HG03439 (cell line): ENCODE data around the gene XPO5.
"Not testable (repeated sequence)": the region's sequence is repeated elsewhere in the genome, so short reads cannot be mapped to it uniquely, and the experiment has no call there.

Experiments
- ATAC-seq: cut with Tn5 transposase; IDR thresholded peaks from one replicate; pipeline ENCODE4 v1.9.1; 2021; ENCODE audit warnings: mild to moderate bottlenecking, moderate library complexity; ENCODE audit not compliant: unreplicated experiment

XPO5 gene

GRCh38 chr6:43498291-43498690 is 77.5 kb downstream of the XPO5 start:
- ATAC-seq = not testable (repeated sequence)

GRCh38 chr6:43497689-43498088 is 78.1 kb downstream of the XPO5 start:
- ATAC-seq = no peak

GRCh38 chr6:43497129-43497396 is 78.8 kb downstream of the XPO5 start:
- ATAC-seq = no peak

GRCh38 chr6:43496370-43497128 is 79.3 kb downstream of the XPO5 start:
- no peak for ATAC-seq

GRCh38 chr6:43495409-43495941 is 80.4 kb downstream of the XPO5 start:
- no peak for ATAC-seq

- no peak for ATAC-seq
Observed at GRCh38 chr6:43494766-43495165, 81.1 kb downstream of the XPO5 start.

GRCh38 chr6:43494321-43494720 is 81.5 kb downstream of the XPO5 start:
- ATAC-seq = no peak

GRCh38 chr6:43493833-43494232 is 82.0 kb downstream of the XPO5 start:
- no peak for ATAC-seq

GRCh38 chr6:43493230-43493629 is 82.6 kb downstream of the XPO5 start:
- ATAC-seq = no peak

- ATAC-seq = no peak
Observed at GRCh38 chr6:43492673-43493072, 83.2 kb downstream of the XPO5 start.

GRCh38 chr6:43491750-43492661 is 83.8 kb downstream of the XPO5 start:
- ATAC-seq = no peak

- no peak for ATAC-seq
Observed at GRCh38 chr6:43490523-43490939, 85.3 kb downstream of the XPO5 start.

- no peak for ATAC-seq
Observed at GRCh38 chr6:43489277-43490072, 86.4 kb downstream of the XPO5 start.

GRCh38 chr6:43488667-43489276 is 87.1 kb downstream of the XPO5 start:
- no peak for ATAC-seq

GRCh38 chr6:43481591-43482236 is 94.1 kb downstream of the XPO5 start:
- ATAC-seq = no peak

GRCh38 chr6:43481075-43481474 is 94.8 kb downstream of the XPO5 start:
- ATAC-seq = no peak

- ATAC-seq = no peak
Observed at GRCh38 chr6:43478008-43478372, 97.8 kb downstream of the XPO5 start.

GRCh38 chr6:43477235-43478007 is 98.4 kb downstream of the XPO5 start, which contains the start of gene TJAP1:
TSS of gene TJAP1 (plus strand) at chr6:43477570. CDS start at chr6:43499002, 21,432 bp downstream.
- peak; percentile 95 for ATAC-seq

GRCh38 chr6:43476746-43477145 is 99.1 kb downstream of the XPO5 start:
- no peak for ATAC-seq
